Activated CD8-positive, alpha-beta memory T cell treated with anti-CD3 and anti-CD28 coated beads, Interleukin-2, amount 50 U/mL, for 24 hours (primary cell): Measurements from ENCODE around the gene SH3BGRL3.

Source experiments
- DNase-seq: peaks from one replicate; pipeline ENCODE4 v3.0.0-alpha.2; 2020; ENCODE audit errors: extremely low read depth

The SH3BGRL3 gene

GRCh38 chr1:26277719-26278118 lies 2.2 kb upstream of the SH3BGRL3 start:
- no peak for DNase-seq

- no peak for DNase-seq
These were observed 1.6 kb upstream of the SH3BGRL3 start for GRCh38 chr1:26278303-26278702.

- no peak for DNase-seq
These were observed 996 bp upstream of the SH3BGRL3 start for GRCh38 chr1:26278724-26279455.

GRCh38 chr1:26280333-26281042 lies 602 bp downstream of the SH3BGRL3 start:
- DNase-seq: no peak

GRCh38 chr1:26281091-26281958 lies 1.4 kb downstream of the SH3BGRL3 start:
- no peak for DNase-seq

- DNase-seq: no peak
These were observed 2.1 kb downstream of the SH3BGRL3 start for GRCh38 chr1:26281971-26282370.

GRCh38 chr1:26282401-26282918 lies 2.6 kb downstream of the SH3BGRL3 start:
- DNase-seq: no peak

- DNase-seq: no peak
These were observed 3.5 kb downstream of the SH3BGRL3 start for GRCh38 chr1:26283279-26283853.

- DNase-seq: no peak
These were observed 4.1 kb downstream of the SH3BGRL3 start for GRCh38 chr1:26283871-26284596.

GRCh38 chr1:26284597-26285347 lies 4.9 kb downstream of the SH3BGRL3 start:
- DNase-seq: peak; percentile 94

- no peak for DNase-seq
These were observed 5.6 kb downstream of the SH3BGRL3 start for GRCh38 chr1:26285366-26286063.

- no peak for DNase-seq
These were observed 6.2 kb downstream of the SH3BGRL3 start for GRCh38 chr1:26286064-26286416.

GRCh38 chr1:26287033-26287711 lies 7.3 kb downstream of the SH3BGRL3 start:
- DNase-seq: no peak

GRCh38 chr1:26287811-26288210 lies 7.9 kb downstream of the SH3BGRL3 start:
- no peak for DNase-seq

GRCh38 chr1:26288311-26288941 lies 8.5 kb downstream of the SH3BGRL3 start:
- DNase-seq: no peak

- DNase-seq: no peak
These were observed 9.5 kb downstream of the SH3BGRL3 start for GRCh38 chr1:26289158-26290059.

- no peak for DNase-seq
These were observed 10.4 kb downstream of the SH3BGRL3 start for GRCh38 chr1:26290122-26290881.
